Stimulated activated CD4-positive, alpha-beta T cell treated with anti-CD3 and anti-CD28 coated beads, Interleukin-4, amount 100 ng/mL, for 48 hours (primary cell): ENCODE results near the gene NAALAD2.
A peak's percentile ranks its signal among the peaks of the same experiment; 100 is the strongest.
"Not testable (repeated sequence)": the region's sequence is repeated elsewhere in the genome, so short reads cannot be mapped to it uniquely, and the experiment has no call there.

Source experiments
- DNase-seq, 2 donors: peaks; one replicate each; pipeline ENCODE4 v3.0.0-alpha.2; 2020; ENCODE audit warnings: low read depth in 2 of 2

NAALAD2 gene

DNA sequence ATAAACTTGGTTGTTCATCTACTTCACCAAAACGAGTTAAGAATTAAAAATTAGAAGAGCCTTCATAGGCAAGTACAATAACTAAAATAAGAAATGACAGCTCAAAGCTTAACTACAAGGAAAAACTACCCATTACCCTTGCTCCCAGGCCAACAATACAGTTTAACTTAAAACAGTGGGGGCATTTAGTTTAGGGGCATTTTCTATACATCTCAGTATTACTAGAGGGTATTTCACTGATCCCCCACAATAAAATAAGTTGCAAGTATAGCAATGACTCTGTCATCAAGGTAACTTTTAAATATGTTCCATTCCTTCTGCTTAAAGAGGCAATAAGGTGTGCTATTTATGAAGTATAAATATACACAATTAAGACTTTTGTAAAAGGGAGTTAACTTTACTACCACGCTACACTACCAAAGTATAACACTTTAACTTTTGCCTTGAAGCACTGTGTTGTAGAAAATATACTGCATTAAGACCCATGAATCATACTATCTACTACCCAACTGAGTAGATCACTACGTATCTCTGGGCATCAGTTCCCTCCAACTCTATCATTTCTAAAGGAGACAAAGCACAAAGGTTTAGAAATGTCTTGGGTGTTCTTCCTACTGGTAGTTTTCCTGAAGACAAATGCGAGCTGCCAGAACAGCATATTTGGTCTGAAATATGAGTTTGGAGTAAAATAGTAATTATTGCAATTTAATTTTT is 58.6 kb downstream of the NAALAD2 start:
- no peak for DNase-seq

- DNase-seq, result no peak
These were observed 62.9 kb downstream of the NAALAD2 start for GRCh38 chr11:90197377-90197776.

GRCh38 chr11:90202342-90202741 is 67.9 kb downstream of the NAALAD2 start:
- DNase-seq, result no peak

DNA sequence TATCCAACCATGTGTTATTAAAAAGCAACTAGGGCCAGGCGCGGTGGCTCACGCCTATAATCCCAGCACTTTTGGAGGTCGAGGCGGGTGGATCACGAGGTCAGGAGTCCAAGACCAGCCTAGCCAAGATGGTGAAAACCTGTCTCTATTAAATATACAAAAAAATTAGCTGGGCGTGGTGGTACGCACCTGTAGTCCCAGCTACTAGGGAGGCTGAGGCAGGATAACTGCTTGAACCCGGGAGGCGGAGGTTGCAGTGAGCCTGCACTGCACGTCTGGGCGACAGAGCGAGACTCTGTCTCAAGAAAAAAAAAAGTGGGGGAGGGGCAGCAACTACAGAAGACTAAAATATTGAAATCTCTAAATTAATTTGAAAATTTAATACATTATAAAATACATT is 69.9 kb downstream of the NAALAD2 start:
- no peak for DNase-seq

DNA sequence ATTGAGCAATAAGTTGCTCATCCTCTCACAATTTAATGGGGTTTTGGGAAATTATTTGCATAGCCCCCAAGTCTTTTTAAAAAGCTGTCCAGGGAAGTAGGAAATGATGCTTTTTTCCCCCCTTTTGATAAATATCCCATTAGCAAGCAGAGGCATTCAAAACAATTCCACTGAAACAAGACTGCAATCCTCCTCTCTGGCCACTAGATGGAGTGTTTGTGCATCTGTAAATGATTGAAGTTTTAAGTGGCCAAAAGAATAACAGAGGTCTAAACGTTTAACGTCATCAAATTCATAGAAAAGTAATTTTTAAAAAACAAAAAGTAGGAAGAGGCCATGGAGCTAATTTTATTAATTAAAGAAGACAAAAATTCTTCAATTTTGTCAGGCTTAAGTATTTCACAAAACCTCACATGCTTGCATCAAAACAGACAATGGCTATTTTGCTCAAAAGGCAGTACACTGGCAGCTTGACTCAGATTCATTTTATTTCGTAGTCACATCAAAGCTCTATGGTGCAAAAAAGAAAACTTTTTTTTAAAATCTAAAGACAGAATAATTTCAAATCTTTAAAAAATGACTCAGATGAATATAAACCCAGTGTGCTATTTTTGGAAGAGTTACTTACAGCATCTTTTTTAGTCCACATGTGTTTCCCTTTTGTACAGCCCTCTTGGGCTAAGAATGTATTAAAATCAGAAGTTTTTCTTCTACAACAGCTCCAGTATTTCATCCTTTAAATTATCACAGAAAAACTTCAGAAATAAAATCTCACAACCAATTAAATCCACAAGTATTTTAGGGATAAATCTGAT is 70.6 kb downstream of the NAALAD2 start:
- no peak for DNase-seq

GRCh38 chr11:90207992-90208391 is 73.5 kb downstream of the NAALAD2 start:
- not testable (repeated sequence) for DNase-seq

DNA sequence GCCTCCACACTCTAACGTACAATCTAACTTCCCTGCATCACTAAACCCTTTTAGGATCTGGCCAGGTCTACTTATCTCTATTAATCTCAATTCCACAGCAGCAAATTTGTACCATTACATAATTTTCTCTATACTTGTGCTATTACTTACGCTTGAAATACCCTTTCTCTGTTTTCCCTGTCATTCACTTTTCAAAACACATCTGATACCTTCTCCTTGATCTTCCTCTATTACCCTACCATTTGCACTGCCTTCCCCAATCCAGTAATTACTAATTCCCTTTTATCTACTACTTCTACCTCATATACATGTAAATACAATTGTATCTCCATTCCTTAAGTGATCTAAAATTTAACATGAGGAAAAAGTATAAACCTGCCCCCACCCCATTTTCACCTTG is 74.4 kb downstream of the NAALAD2 start:
- DNase-seq, result no peak

DNA sequence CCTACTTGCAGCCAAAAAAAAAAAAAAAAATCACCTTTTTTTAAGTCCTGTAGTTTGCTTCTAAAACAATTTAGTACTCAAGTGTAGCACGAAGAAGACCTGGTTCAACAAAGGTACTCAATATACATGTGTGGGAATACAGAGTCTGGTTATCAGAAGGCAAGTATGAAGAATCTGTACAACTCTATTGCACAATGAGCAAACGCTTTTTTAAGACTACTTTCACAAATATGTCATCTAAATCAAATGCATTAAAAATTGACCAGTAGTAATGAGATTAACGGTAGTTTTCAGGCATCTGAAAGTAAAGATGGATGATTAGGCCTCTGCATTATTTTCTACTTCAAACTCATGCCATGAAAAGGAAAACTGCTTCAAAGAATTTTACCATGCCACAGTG is 78.9 kb downstream of the NAALAD2 start:
- no peak for DNase-seq

DNA sequence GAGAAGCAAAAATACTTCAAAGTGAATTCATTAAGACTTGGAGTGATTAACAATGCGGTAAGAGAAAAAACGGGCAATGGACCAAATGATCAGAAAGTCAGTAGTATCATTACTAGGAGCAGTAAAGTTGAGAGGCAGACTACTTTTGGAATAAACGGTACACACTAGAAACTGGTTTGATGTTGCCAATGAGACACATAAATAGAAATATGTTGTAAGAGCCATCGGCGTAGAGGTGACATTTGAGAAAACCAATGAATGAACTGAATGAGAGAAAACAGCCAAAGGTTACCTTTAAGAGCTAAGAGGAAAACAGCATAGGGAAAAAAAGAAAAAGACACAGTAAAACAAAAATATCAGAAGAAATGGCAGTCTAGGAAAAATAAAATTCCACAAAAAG is 82.1 kb downstream of the NAALAD2 start:
- no peak for DNase-seq

DNA sequence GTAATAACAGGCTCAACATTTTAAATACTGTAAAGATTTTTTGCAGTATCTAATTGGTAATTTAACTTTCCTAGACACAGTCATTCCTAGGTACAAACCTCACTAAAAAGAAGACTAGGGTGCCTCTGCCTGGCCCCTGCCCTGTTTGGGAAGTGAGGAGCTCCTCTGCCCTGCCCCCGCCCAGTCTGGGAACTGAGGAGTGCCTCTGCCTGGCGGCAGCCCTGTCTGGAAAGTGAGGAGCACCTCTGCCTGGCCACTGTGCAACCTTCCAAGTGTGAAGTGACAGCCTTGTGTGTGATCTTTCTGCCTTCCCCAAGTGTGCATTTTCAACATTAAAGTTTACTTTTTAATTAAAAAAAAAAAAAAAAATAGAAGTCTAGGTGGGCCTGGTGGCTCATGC is 84.1 kb downstream of the NAALAD2 start:
- no peak for DNase-seq

DNA sequence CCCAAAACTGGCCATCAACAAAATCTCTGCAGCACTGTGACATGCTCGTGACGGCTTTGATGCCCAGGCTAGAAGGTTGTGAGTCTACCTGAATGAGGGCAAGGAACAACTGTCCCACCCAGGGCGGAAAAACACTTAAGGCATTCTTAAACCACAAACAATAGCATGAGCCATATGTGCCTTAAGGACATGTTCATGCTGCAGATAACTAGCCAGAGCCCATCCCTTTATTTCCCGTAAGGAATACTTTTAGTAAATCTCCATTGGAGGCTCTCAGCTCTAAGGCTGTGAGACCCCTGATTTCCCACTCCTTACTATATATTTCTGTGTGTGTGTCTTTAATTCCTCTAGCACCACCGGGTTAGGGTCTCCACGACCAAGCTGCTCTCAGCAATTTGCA is 85.0 kb downstream of the NAALAD2 start:
- DNase-seq, result no peak

GRCh38 chr11:90220391-90220790 is 85.9 kb downstream of the NAALAD2 start:
- no peak for DNase-seq

GRCh38 chr11:90221803-90222458 is 87.5 kb downstream of the NAALAD2 start:
- DNase-seq, result no peak

DNA sequence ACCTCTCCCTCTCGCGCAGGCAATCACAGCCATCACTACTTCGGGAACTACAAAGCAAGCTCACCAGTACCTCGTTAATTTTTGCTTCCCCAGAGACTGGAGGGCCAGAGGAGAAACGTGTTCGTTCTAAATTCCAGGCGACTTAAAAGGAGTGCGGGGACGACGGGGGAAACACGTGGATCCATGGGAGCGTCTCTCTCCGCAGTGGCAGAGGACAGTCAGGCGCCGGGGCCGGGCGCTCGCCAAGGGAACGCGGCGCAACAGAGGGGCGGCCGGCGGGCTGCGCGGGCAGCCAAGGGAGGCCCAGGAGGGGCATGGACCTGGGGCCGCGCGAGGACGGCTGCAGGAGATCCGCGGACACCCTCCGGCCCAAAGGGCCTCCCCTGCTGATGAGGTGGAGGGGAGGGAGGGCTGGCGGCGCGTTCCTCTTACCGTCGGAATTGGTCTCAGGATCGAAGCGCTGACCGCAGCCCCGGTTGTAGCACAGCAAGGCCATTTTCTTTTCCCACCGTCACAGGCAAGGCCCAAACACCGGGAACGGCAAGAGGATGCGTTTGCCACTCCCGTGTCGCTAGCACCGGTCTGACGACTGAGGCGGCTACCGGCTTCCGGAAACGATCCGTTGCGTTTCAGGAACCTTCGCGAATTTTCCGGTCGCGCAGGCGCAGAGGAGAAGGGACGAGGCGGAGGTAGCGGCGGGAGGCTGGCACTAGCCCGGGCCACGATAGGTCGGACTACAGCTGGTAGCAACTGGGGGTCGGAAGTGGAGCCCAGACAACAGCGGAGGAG is 88.2 kb downstream of the NAALAD2 start, which contains the start of gene CHORDC1:
Gene CHORDC1, minus strand, starts transcription at position 591 of the 789 bp plus-strand sequence. Its CDS starts 95 bp downstream, at position 496.
- peak; percentile 90 for DNase-seq

- no peak for DNase-seq
These were observed 88.8 kb downstream of the NAALAD2 start for GRCh38 chr11:90223248-90223585.

GRCh38 chr11:90228056-90228455 is 93.6 kb downstream of the NAALAD2 start:
- no peak for DNase-seq

- no peak for DNase-seq
These were observed 95.3 kb downstream of the NAALAD2 start for GRCh38 chr11:90229791-90230190.

- DNase-seq, result no peak
These were observed 100.5 kb downstream of the NAALAD2 start for GRCh38 chr11:90234977-90235376.

- no peak for DNase-seq
These were observed 101.1 kb downstream of the NAALAD2 start for GRCh38 chr11:90235526-90235925.

- DNase-seq, result no peak
These were observed 102.5 kb downstream of the NAALAD2 start for GRCh38 chr11:90237004-90237403.

DNA sequence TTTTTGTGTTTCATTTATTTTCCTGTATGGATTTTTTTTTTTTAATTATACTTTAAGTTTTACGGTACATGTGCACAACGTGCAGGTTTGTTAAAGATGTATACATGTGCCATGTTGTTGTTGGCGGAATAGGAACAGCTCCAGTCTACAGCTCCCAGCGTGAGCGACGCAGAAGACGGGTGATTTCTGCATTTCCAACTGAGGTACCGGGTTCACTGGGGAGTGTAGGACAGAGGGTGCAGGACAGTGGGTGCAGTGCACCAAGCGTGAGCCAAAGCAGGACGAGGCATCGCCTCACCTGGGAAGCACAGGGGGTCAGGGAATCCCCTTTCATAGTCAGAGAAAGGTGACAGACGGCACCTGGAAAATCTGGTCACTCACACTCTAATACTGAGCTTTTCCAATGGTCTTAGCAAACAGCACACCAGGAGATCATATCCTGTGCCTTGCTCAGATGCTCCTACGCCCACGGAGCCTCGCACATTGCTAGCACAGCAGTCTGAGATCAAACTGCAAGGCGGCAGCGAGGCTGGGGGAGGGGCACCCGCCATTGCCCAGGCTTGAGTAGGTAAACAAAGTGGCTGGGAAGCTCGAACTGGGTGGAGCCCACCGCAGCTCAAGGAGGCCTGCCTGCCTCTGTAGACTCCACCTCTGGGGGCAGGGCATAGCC is 105.6 kb downstream of the NAALAD2 start:
- peak in 1 of 2 donors; percentile 47 for DNase-seq
